ENCODE data around the gene CHD1L. TPM values are rescaled to one million over a fixed set of nuclear protein-coding genes. Genes with fewer than 3 reads are reported as not detected.

The CHD1L gene
- total and polyA plus RNA-seq, 2 donors (not counting 3 experiments of a cell fraction or from before 2014, with no cell fraction given): 12.3 to 33.8 TPM

DNA sequence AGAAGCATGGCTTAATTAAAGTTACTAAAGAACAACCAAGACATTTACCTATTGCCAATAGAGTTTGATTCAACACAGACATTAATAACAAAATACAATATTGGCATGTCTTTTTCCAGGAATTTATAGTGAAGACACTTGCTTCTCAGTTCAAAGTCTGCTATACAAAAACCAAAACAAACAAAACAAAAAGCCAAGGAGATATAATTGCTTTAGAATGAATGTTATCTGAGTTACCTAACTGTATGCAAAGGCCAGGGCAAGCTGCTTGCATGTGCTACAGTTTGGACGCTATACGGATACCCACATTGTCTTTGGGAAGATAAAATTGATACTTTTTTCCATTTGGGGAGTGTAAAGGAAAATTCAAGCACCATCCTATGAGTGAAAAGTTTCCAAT lies 30.9 kb upstream of the CHD1L start:
- BruUV-seq (replicated peaks): no TSS peak
- ChIA-PET POLR2A (no interaction called here), CTCF (no interaction called here)
- FAIRE-seq (no peak), DNase-seq (ENCODE audit: low read depth, low spot score) (no peak)
- no peak overlapping the region for H2AFZ ChIP-seq (ENCODE audit: low read depth, low read length)
- H3K27me3 ChIP-seq (ENCODE audit: control insufficient read depth in 2 of 2, insufficient read depth in 2 of 2, low read length in 2 of 2): no peaks in the 10 kb centered on the region
- H3K36me3 ChIP-seq (ENCODE audit: control insufficient read depth in 2 of 2, extremely low read depth in 1 of 2, insufficient read depth in 2 of 2, low read length in 2 of 2): no peaks in the 10 kb centered on the region
- no peaks in the 10 kb centered on the region for H3K79me2 ChIP-seq (ENCODE audit: control insufficient read depth, insufficient read depth, low read length)
- dilution Hi-C loops (cut with MboI; ENCODE audit: extremely low pct_ligation_motif_present, low sequenced_read_pairs): no loop called here
- H3K4me3 ChIP-seq (replicated peaks in 1 of 3; ENCODE audit: insufficient read depth in 1 of 3, low read depth in 1 of 3, low read length in 3 of 3): no peak overlapping the region
- H3K27ac ChIP-seq (ENCODE audit: insufficient read depth, low read depth, low read length): no peak overlapping the region
- no peak overlapping the region for H3K9ac ChIP-seq (replicated peaks; ENCODE audit: extremely low read depth, insufficient read depth, low read length)
- intact Hi-C loops (cut with micrococcal nuclease): no loop called here
- no peaks in the 10 kb centered on the region for H4K20me1 ChIP-seq (replicated peaks; ENCODE audit: control insufficient read depth, extremely low read depth, insufficient read depth, low read length)
- TF ChIP-seq POLR2A (IDR thresholded peaks at IDR 0.05; ENCODE audit: low read depth, low read length) (no peak), EZH2 (IDR thresholded peaks at IDR 0.05; ENCODE audit: borderline replicate concordance, low read depth, low read length, severe bottlenecking) (no peak), GATA2 (IDR thresholded peaks at IDR 0.05; ENCODE audit: insufficient read depth, insufficient read length, low read depth, low read length) (no peak)
- TF ChIP-seq, protein P1, sequence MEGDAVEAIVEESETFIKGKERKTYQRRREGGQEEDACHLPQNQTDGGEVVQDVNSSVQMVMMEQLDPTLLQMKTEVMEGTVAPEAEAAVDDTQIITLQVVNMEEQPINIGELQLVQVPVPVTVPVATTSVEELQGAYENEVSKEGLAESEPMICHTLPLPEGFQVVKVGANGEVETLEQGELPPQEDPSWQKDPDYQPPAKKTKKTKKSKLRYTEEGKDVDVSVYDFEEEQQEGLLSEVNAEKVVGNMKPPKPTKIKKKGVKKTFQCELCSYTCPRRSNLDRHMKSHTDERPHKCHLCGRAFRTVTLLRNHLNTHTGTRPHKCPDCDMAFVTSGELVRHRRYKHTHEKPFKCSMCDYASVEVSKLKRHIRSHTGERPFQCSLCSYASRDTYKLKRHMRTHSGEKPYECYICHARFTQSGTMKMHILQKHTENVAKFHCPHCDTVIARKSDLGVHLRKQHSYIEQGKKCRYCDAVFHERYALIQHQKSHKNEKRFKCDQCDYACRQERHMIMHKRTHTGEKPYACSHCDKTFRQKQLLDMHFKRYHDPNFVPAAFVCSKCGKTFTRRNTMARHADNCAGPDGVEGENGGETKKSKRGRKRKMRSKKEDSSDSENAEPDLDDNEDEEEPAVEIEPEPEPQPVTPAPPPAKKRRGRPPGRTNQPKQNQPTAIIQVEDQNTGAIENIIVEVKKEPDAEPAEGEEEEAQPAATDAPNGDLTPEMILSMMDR (IDR thresholded peaks at IDR 0.05; ENCODE audit: extremely low read depth in 1 of 2, insufficient read depth in 1 of 2, low read depth in 1 of 2, low read length in 2 of 2): no peak
- no peaks in the 10 kb centered on the region for H3K4me1 ChIP-seq (ENCODE audit: control insufficient read depth, extremely low read depth, insufficient read depth, low read length)
- H3K9me1 ChIP-seq (replicated peaks; ENCODE audit: control insufficient read depth, extremely low read depth, insufficient read depth, low read length): no peaks in the 10 kb centered on the region
- no peak overlapping the region for H3K4me2 ChIP-seq (ENCODE audit: insufficient read depth, low read length)
- H3K9me3 ChIP-seq (replicated peaks; ENCODE audit: control insufficient read depth, insufficient read depth, low read length): no peaks in the 10 kb centered on the region

DNA sequence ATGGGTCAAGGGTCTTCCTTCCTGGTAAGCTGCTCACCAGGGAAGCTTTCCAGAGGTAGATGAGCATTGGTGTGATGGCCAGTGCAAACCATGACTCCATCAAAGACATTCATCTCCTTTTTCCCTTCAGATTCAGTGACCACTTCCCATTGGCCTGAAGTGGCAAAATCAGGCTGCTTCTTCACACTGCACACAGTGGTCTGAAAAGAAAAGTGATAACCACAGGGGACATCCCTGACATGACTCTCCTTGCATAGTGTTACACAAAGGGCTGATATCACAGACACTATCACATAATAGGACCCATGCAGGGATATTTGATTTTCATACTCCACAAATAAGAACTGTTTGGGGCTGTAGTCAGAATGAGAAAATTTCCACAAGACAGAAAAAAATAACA lies 29.2 kb upstream of the CHD1L start:
- no peaks in the 10 kb centered on the region for H3K36me3 ChIP-seq (ENCODE audit: control insufficient read depth in 2 of 2, extremely low read depth in 1 of 2, insufficient read depth in 2 of 2, low read length in 2 of 2)
- H3K27ac ChIP-seq (ENCODE audit: insufficient read depth, low read depth, low read length): no peak overlapping the region
- FAIRE-seq (no peak), DNase-seq (ENCODE audit: low read depth, low spot score) (no peak)
- intact Hi-C loops (cut with micrococcal nuclease) (no loop called here), dilution Hi-C loops (cut with MboI; ENCODE audit: extremely low pct_ligation_motif_present, low sequenced_read_pairs) (no loop called here)
- no peaks in the 10 kb centered on the region for H3K79me2 ChIP-seq (ENCODE audit: control insufficient read depth, insufficient read depth, low read length)
- no TSS peak for BruUV-seq (replicated peaks)
- H3K9ac ChIP-seq (replicated peaks; ENCODE audit: extremely low read depth, insufficient read depth, low read length): no peak overlapping the region
- H2AFZ ChIP-seq (ENCODE audit: low read depth, low read length): no peak overlapping the region
- no peaks in the 10 kb centered on the region for H3K9me1 ChIP-seq (replicated peaks; ENCODE audit: control insufficient read depth, extremely low read depth, insufficient read depth, low read length)
- no peaks in the 10 kb centered on the region for H3K27me3 ChIP-seq (ENCODE audit: control insufficient read depth in 2 of 2, insufficient read depth in 2 of 2, low read length in 2 of 2)
- H3K9me3 ChIP-seq (replicated peaks; ENCODE audit: control insufficient read depth, insufficient read depth, low read length): no peaks in the 10 kb centered on the region
- H4K20me1 ChIP-seq (replicated peaks; ENCODE audit: control insufficient read depth, extremely low read depth, insufficient read depth, low read length): no peaks in the 10 kb centered on the region
- no peaks in the 10 kb centered on the region for H3K4me1 ChIP-seq (ENCODE audit: control insufficient read depth, extremely low read depth, insufficient read depth, low read length)
- ChIA-PET CTCF (interaction anchor here (1.4 kb wide), 1 partner anchor 29 kb away, joined by 3 read pairs; the partner anchor contains the start of gene CHD1L), POLR2A (no interaction called here)
- TF ChIP-seq FOS (IDR thresholded peaks at IDR 0.05; ENCODE audit: borderline replicate concordance, insufficient read depth, low read length): no peak
- TF ChIP-seq, protein P1 (IDR thresholded peaks at IDR 0.05; ENCODE audit: extremely low read depth in 1 of 2, insufficient read depth in 1 of 2, low read depth in 1 of 2, low read length in 2 of 2): no peak
- TF ChIP-seq POLR2A (IDR thresholded peaks at IDR 0.05; ENCODE audit: low read depth, low read length): no peak
- TF ChIP-seq, protein P2, sequence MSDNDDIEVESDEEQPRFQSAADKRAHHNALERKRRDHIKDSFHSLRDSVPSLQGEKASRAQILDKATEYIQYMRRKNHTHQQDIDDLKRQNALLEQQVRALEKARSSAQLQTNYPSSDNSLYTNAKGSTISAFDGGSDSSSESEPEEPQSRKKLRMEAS (IDR thresholded peaks at IDR 0.05; ENCODE audit: insufficient read depth, insufficient read length): no peak
- no peak for TF ChIP-seq GATA2 (IDR thresholded peaks at IDR 0.05; ENCODE audit: insufficient read depth, insufficient read length, low read depth, low read length)
- TF ChIP-seq POLR2AphosphoS5 (IDR thresholded peaks at IDR 0.05; ENCODE audit: insufficient read depth, low read depth, low read length): no peak
- TF ChIP-seq JUN (IDR thresholded peaks at IDR 0.05; ENCODE audit: borderline replicate concordance, insufficient read depth, insufficient read length, low read depth): no peak
- no peak for TF ChIP-seq MYC (IDR thresholded peaks at IDR 0.05; ENCODE audit: low read depth, low read length)
- no peak for TF ChIP-seq EZH2 (IDR thresholded peaks at IDR 0.05; ENCODE audit: borderline replicate concordance, low read depth, low read length, severe bottlenecking)
- no peak overlapping the region for H3K4me2 ChIP-seq (ENCODE audit: insufficient read depth, low read length)
- no peak overlapping the region for H3K4me3 ChIP-seq (replicated peaks in 1 of 3; ENCODE audit: insufficient read depth in 1 of 3, low read depth in 1 of 3, low read length in 3 of 3)

Data from endothelial cell of umbilical vein (primary cell).